OCI-LY7 (cell line): ENCODE data around the gene PSTPIP2.

Source experiments
- CTCF ChIP-seq: fragments of 200-600 bp; sonication (generic); conservative IDR thresholded peaks from 2 replicates; pipeline ENCODE4 v1.5.1; 2014; ENCODE audit warnings: mild to moderate bottlenecking, antibody characterized with exemption, low read length, moderate library complexity, mixed read lengths
- EZH2phosphoT487 ChIP-seq: fragments of 200-600 bp; sonication (generic); IDR thresholded peaks from 2 replicates; pipeline ENCODE4 v1.6.1; 2018; ENCODE audit warnings: low read depth, borderline replicate concordance, mild to moderate bottlenecking, mixed run types, antibody characterized with exemption, low read length, moderate library complexity, mixed read lengths

- TF ChIP-seq CTCF (no peak), EZH2phosphoT487 (no peak)
Observed at GRCh38 chr18:45958730-45959129, 113.3 kb downstream of the PSTPIP2 start.
